ENCODE results near the gene ANKRD9. TPM values are rescaled to one million over a fixed set of nuclear protein-coding genes. Genes with fewer than 3 reads are reported as not detected.
A peak's percentile ranks its signal among the peaks of the same experiment; 100 is the strongest.
"Not testable (repeated sequence)": the region's sequence is repeated elsewhere in the genome, so short reads cannot be mapped to it uniquely, and the experiment has no call there.

The ANKRD9 gene
- total RNA-seq, 1 donor from 2014 or later, result 22.4 TPM

DNA sequence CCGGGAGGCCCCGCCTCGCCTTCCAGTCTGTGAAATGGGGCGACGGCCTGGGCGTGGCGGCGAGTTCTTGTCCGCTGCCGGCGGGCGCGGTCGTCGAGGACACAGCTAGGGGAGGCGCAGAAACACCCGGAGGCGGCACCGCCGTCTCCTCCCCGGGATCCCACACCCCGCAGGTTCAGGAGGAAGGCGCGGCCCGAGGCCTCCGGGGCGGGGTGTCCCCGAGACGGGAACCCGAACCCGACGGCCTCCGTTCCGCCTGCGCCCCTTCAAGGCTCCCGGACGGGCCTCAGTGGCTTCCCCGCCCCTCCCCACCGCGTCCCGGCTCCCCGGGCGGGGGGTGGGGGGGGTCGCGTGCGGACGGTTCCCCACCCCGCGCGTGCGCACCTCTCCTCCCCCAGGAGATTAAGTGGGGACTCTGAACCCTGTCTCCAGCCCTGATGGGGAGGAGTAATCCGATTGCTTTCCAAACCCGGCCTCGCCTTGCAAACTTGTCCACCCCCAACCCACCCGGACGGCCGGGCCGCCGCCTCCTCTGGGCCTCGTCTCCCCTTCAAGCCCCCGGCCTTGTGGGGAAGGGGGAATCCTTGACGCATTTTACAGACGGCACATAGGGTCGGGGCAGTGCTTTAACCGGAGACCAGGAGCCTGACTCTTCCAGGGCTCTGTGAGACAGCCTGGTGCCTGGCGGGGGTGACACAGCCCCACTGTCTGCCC, 35.3 kb upstream of the ANKRD9 start:
- ATAC-seq, result peak; percentile 59
- no peak overlapping the region for H3K27ac ChIP-seq
- intact Hi-C loops (cut with DNase I), result no loop called here
- H3K36me3 ChIP-seq, result no peaks in the 10 kb centered on the region
- peaks cover 8% of the 10 kb centered on the region for H3K4me1 ChIP-seq
- H3K27me3 ChIP-seq, result peaks cover 22% of the 10 kb centered on the region
- H3K9me3 ChIP-seq, result no peaks in the 10 kb centered on the region
- peak overlapping the region; percentile 23 for H3K4me3 ChIP-seq
- DNase-seq, result no peak
- TF ChIP-seq, protein P1, sequence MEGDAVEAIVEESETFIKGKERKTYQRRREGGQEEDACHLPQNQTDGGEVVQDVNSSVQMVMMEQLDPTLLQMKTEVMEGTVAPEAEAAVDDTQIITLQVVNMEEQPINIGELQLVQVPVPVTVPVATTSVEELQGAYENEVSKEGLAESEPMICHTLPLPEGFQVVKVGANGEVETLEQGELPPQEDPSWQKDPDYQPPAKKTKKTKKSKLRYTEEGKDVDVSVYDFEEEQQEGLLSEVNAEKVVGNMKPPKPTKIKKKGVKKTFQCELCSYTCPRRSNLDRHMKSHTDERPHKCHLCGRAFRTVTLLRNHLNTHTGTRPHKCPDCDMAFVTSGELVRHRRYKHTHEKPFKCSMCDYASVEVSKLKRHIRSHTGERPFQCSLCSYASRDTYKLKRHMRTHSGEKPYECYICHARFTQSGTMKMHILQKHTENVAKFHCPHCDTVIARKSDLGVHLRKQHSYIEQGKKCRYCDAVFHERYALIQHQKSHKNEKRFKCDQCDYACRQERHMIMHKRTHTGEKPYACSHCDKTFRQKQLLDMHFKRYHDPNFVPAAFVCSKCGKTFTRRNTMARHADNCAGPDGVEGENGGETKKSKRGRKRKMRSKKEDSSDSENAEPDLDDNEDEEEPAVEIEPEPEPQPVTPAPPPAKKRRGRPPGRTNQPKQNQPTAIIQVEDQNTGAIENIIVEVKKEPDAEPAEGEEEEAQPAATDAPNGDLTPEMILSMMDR (IDR thresholded peaks at IDR 0.05), result no peak

DNA sequence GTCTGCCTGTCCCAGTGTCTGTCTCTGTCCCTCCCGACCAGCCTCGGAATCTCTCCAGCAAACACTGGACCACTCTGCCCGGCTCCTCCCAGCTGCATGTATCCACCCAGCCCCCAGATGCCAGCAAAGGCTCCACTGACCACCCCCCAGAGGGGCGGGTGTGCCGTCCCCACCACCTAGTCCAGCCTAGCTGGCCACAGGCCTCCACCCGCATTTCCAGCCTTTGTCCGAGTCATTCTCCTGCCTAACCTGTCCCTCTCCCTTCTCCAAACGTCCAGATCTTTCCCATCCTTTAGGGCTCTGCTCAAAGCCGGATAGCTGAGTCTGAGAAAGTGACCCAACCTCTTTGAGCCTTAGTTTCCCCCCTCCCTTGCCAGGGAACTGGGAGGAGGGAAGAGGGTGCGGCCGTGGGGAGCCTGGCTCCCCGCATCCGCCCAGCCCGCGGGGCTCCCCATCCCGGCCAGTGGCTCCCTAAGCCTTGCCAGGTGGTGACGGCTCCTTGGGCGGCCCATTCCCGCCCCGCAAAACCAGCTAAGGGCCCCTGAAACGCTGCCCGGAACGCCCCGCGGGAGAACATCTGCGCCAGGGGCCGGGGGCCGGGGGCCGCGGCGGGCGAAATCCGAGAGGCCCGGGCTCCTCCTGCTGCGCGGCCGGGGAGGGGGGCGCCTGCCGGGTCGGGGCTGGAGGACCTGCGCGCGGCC, 34.6 kb upstream of the ANKRD9 start:
- Histone ChIP-seq H3K4me3 (peak overlapping the region; percentile 23), H3K4me1 (peaks cover 9% of the 10 kb centered on the region), H3K27me3 (peaks cover 22% of the 10 kb centered on the region), H3K27ac (no peak overlapping the region), H3K36me3 (no peaks in the 10 kb centered on the region), H3K9me3 (no peaks in the 10 kb centered on the region)
- intact Hi-C loops (cut with DNase I), result no loop called here
- TF ChIP-seq, protein P1 (IDR thresholded peaks at IDR 0.05), result no peak
- ATAC-seq (no peak), DNase-seq (no peak)

DNA sequence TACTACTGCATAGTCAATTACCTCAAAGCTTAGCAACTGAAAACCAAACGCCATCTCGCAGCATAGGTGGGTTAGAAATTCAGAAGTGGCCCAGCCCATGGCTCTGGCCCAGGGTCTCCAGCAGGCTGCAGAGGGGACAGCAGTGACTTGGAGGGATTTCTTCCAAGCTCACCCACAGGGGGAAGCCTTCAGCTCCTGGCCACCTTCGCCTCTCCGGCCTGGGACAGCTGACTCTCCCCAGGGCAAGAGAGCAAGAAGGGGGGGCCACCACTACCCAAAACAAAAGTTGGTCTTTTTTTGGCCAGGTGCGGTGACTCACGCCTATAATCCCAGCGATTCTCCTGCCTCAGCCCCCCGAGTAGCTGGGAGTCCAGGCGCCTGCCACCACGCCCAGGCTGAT, 32.2 kb upstream of the ANKRD9 start:
- H3K4me1 ChIP-seq, result peaks cover 9% of the 10 kb centered on the region
- DNase-seq, result no peak
- no peak for ATAC-seq

DNA sequence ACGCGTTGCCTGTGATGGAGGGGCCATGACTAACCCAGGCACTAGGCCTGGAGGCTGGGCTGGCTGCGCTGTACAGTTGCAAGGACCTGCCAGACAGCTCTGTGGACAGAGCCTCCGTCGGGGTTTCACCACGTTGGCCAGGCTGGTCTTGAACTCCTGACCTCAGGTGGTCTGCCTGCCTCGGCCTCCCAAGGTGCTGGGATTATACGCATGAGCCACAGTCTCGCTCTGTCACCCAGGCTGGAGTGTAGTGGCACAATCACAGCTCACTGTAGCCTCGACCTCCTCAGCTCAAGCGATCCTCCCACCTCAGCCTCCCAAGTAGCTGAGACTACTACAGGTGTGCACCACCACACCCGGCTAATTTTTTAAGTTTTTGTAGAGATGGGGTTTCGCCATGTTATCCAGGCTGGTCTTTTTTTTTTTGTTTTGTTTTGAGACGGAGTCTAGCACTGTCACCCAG, 31.5 kb upstream of the ANKRD9 start:
- DNase-seq; H3K4me1 ChIP-seq; H3K36me3 ChIP-seq; ATAC-seq; H3K27ac ChIP-seq; H3K4me3 ChIP-seq; H3K9me3 ChIP-seq; intact Hi-C loops (cut with DNase I): not testable (repeated sequence)
- H3K27me3 ChIP-seq, result peaks cover 21% of the 10 kb centered on the region

More for the DNA sequence above, 32.2 kb upstream of the ANKRD9 start:
- no peaks in the 10 kb centered on the region for H3K9me3 ChIP-seq
- intact Hi-C loops (cut with DNase I), result no loop called here
- TF ChIP-seq, protein P1 (IDR thresholded peaks at IDR 0.05), result no peak
- no peak overlapping the region for H3K27ac ChIP-seq
- H3K36me3 ChIP-seq, result no peaks in the 10 kb centered on the region
- no peak overlapping the region for H3K4me3 ChIP-seq
- H3K27me3 ChIP-seq, result peaks cover 22% of the 10 kb centered on the region

DNA sequence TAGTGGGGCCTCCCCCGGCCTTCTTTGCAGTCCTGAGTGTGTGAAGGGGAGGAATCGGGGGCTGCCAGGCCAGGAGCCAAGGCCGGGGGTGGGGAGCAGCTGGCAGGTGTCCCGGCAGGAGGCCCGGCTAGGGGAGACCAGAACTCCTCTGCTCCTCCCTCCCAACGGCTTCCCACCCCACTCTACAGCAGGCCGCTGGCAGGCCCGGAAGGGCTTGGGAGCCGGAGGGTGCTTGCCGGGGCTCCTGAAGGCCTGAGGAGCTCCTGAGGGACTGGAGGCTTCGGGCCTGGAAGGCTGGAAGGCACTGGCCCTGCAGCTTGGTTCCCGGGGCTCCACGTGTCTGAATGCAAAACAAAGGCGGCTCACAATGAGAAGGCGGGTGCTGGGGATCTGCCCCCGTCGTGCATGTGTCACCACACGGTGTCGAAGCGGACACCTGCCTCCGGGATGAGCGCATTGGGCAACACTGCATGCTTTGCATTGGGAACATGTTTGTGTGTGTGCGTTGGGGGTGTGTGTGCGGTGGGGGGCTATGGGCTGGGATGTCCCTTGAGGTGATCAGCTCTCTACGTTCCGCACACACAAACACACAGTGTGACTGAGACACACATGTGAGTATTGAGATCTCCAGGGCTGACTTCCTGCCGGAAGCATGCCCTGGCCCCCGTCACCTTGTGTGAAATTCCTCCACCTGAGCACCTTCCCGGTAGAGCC, 30.9 kb upstream of the ANKRD9 start:
- DNase-seq (no peak), ATAC-seq (no peak)
- peaks cover 15% of the 10 kb centered on the region for H3K27me3 ChIP-seq
- intact Hi-C loops (cut with DNase I), result no loop called here
- no peak overlapping the region for H3K27ac ChIP-seq
- H3K36me3 ChIP-seq, result no peaks in the 10 kb centered on the region
- H3K4me3 ChIP-seq, result no peak overlapping the region
- TF ChIP-seq, protein P1 (IDR thresholded peaks at IDR 0.05), result no peak
- peaks cover 9% of the 10 kb centered on the region for H3K4me1 ChIP-seq
- no peaks in the 10 kb centered on the region for H3K9me3 ChIP-seq
